Lower leg skin (tissue), 3 donors: Measurements from ENCODE around the gene HBA1.

Experiments used
- POLR2A ChIP-seq, 2 donors: fragments of 450-650 bp; IDR thresholded peaks; one replicate each; pipeline ENCODE4 v1.6.1; 2016 to 2017; ENCODE audit warnings: antibody characterized with exemption in 2 of 2, mild to moderate bottlenecking in 1 of 2, moderate library complexity in 1 of 2
- TF ChIP-seq, protein P1 (sequence below), 3 donors: fragments of 450-650 bp; IDR thresholded peaks; one replicate each; pipeline ENCODE4 v1.5.1; 2016; ENCODE audit warnings: antibody characterized with exemption in 3 of 3, mild to moderate bottlenecking in 3 of 3, moderate library complexity in 2 of 3

GRCh38 chr16:168424-168823 is 8.1 kb upstream of the HBA1 start:
- TF ChIP-seq, protein P1, sequence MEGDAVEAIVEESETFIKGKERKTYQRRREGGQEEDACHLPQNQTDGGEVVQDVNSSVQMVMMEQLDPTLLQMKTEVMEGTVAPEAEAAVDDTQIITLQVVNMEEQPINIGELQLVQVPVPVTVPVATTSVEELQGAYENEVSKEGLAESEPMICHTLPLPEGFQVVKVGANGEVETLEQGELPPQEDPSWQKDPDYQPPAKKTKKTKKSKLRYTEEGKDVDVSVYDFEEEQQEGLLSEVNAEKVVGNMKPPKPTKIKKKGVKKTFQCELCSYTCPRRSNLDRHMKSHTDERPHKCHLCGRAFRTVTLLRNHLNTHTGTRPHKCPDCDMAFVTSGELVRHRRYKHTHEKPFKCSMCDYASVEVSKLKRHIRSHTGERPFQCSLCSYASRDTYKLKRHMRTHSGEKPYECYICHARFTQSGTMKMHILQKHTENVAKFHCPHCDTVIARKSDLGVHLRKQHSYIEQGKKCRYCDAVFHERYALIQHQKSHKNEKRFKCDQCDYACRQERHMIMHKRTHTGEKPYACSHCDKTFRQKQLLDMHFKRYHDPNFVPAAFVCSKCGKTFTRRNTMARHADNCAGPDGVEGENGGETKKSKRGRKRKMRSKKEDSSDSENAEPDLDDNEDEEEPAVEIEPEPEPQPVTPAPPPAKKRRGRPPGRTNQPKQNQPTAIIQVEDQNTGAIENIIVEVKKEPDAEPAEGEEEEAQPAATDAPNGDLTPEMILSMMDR (IDR thresholded peaks at IDR 0.05), result no peak
- no peak for TF ChIP-seq POLR2A (IDR thresholded peaks at IDR 0.05)
